SKM-1 (cell line): ENCODE results near the gene ATP8B1.
"Not testable (repeated sequence)": the region's sequence is repeated elsewhere in the genome, so short reads cannot be mapped to it uniquely, and the experiment has no call there.

ENCODE experiments used
- DNase-seq: peaks from one replicate; lab custom pipeline; 2025; ENCODE audit not compliant: unreplicated experiment; lab: John Stamatoyannopoulos, UW

The ATP8B1 gene

GRCh38 chr18:57677262-57678211 lies 125.6 kb downstream of the ATP8B1 start:
- no peak for DNase-seq

GRCh38 chr18:57674891-57675290 lies 128.2 kb downstream of the ATP8B1 start:
- DNase-seq = no peak

- DNase-seq = no peak
Measured at GRCh38 chr18:57670046-57670445, 133.1 kb downstream of the ATP8B1 start.

GRCh38 chr18:57668021-57668420 lies 135.1 kb downstream of the ATP8B1 start:
- no peak for DNase-seq

- DNase-seq = peak; percentile 96
Measured at GRCh38 chr18:57666818-57667497, 136.2 kb downstream of the ATP8B1 start.

- no peak for DNase-seq
Measured at GRCh38 chr18:57664568-57665165, 138.4 kb downstream of the ATP8B1 start.

GRCh38 chr18:57660961-57661360 lies 142.2 kb downstream of the ATP8B1 start:
- no peak for DNase-seq

- DNase-seq = no peak
Measured at GRCh38 chr18:57659460-57660102, 143.5 kb downstream of the ATP8B1 start.

- DNase-seq = no peak
Measured at GRCh38 chr18:57657542-57657941, 145.6 kb downstream of the ATP8B1 start.

- DNase-seq = no peak
Measured at GRCh38 chr18:57655740-57656139, 147.4 kb downstream of the ATP8B1 start.

- no peak for DNase-seq
Measured at GRCh38 chr18:57651914-57652313, 151.2 kb downstream of the ATP8B1 start.

- DNase-seq = no peak
Measured at GRCh38 chr18:57649556-57650500, 153.3 kb downstream of the ATP8B1 start.

GRCh38 chr18:57648414-57648813 lies 154.7 kb downstream of the ATP8B1 start:
- no peak for DNase-seq

GRCh38 chr18:57644540-57644939 lies 158.6 kb downstream of the ATP8B1 start:
- no peak for DNase-seq

- not testable (repeated sequence) for DNase-seq
Measured at GRCh38 chr18:57643726-57644125, 159.4 kb downstream of the ATP8B1 start.

GRCh38 chr18:57642462-57642861 lies 160.7 kb downstream of the ATP8B1 start:
- not testable (repeated sequence) for DNase-seq

GRCh38 chr18:57640749-57641148 lies 162.4 kb downstream of the ATP8B1 start:
- DNase-seq = no peak

GRCh38 chr18:57640236-57640635 lies 162.9 kb downstream of the ATP8B1 start:
- DNase-seq = no peak

- DNase-seq = no peak
Measured at GRCh38 chr18:57635003-57635822, 167.9 kb downstream of the ATP8B1 start.
